IPS-15b (cell line): ENCODE results near the gene KHDRBS2.

Experiments
- H3K27me3 ChIP-seq: one replicate; pipeline ENCODE4 v1.6.1; 2013; ENCODE audit warnings: low read length; ENCODE audit not compliant: control insufficient read depth, insufficient read depth
- H3K36me3 ChIP-seq: one replicate; pipeline ENCODE4 v1.6.1; 2013; ENCODE audit warnings: low read length; ENCODE audit not compliant: control insufficient read depth, insufficient read depth
- H3K4me1 ChIP-seq: one replicate; pipeline ENCODE4 v1.6.1; 2013; ENCODE audit warnings: mild to moderate bottlenecking, low read length; ENCODE audit not compliant: control insufficient read depth, insufficient read depth
- H3K4me3 ChIP-seq: one replicate; pipeline ENCODE4 v1.5.1; 2013; ENCODE audit warnings: low read depth, low read length
- H3K9ac ChIP-seq: one replicate; pipeline ENCODE4 v1.6.1; 2013; ENCODE audit warnings: low read depth, mild to moderate bottlenecking, low read length
- H3K9me3 ChIP-seq: one replicate; pipeline ENCODE4 v1.6.1; 2013; ENCODE audit warnings: mild to moderate bottlenecking, low read length; ENCODE audit not compliant: control insufficient read depth, insufficient read depth

The KHDRBS2 gene

DNA sequence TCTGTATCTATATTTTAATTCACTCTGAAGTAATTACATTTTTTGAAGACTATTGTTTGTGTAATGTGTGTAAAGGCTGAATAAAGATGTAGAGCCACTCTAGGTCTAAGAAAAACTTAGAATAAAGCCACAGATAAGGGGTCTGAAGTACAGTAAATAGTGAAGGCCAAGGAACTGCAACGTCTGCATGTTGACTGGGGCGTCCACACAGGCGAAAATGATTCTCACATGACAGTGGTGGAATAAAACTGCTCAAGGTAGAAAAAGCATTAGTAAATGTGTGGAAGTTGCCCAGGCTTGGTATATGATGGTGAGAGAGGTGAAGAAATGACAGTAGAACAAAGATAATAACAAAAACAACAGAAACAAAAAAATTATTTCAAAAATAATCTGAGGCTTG, 196.2 kb downstream of the KHDRBS2 start:
- H3K36me3 ChIP-seq: no peaks in the 10 kb centered on the region
- H3K4me3 ChIP-seq: no peak overlapping the region
- H3K27me3 ChIP-seq: no peaks in the 10 kb centered on the region
- H3K9ac ChIP-seq: no peak overlapping the region
- H3K4me1 ChIP-seq: no peaks in the 10 kb centered on the region
- H3K9me3 ChIP-seq: no peaks in the 10 kb centered on the region

DNA sequence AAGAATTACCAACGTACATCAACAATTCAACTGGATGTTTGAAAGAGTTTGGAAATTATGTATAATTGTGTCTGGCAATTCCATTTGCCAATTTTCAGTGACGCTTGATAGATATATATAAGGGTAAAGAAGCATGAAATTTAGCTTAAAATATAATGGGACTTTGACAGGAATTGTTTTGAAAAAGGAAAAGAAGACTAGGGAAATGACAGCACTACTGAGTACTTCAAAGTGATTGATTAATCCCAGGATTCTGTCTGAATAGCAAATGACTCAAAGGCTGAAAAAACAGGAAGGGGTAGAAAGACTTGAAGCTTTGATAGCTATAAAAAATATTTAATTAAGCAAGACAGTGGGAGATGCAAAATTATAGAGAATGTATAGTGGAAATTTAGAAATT, 200.0 kb downstream of the KHDRBS2 start:
- Histone ChIP-seq H3K9me3 (no peaks in the 10 kb centered on the region), H3K9ac (no peak overlapping the region), H3K4me3 (no peak overlapping the region), H3K27me3 (no peaks in the 10 kb centered on the region), H3K4me1 (no peaks in the 10 kb centered on the region), H3K36me3 (no peaks in the 10 kb centered on the region)

DNA sequence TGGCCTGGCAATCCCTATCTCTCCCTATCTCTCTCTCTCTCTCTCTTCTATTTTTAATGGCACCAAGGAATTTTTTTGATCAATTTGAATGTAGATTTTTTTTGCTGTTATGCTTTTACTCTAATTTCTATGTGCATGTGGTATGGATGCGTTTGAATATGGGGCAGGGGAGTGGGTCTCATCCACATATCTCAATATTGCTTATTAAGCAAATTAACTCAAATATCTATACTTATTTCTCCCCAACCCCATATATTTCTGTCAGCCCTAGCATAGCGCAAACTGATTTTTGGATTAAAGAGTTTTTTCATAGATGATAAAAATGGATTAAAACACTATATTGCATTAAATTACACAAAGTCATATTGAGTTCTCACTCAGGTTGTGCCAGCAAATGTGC, 210.2 kb downstream of the KHDRBS2 start:
- Histone ChIP-seq H3K36me3 (no peaks in the 10 kb centered on the region), H3K4me3 (no peak overlapping the region), H3K27me3 (no peaks in the 10 kb centered on the region), H3K9ac (no peak overlapping the region), H3K9me3 (no peaks in the 10 kb centered on the region), H3K4me1 (no peaks in the 10 kb centered on the region)

DNA sequence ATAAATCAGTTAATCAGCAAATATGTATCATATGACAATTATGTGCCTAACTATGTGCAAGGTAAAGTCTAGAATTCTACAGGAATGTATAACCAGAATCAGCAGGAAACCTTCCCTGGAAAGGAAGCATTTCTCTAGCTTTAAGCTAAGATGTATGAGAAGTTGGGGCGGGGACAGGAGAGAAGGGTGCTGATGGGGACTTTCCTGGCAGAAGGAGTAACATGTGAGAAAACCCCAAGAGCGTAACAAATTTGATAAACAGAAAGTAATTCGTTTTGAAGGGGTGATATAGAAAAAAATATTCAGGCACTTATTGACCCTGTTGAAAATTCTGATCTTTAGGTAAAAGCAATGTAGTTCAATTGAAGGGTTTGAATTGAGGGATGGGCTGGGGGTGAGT, 226.1 kb downstream of the KHDRBS2 start:
- H3K9me3 ChIP-seq: no peaks in the 10 kb centered on the region
- H3K4me1 ChIP-seq: no peaks in the 10 kb centered on the region
- H3K36me3 ChIP-seq: no peaks in the 10 kb centered on the region
- no peak overlapping the region for H3K9ac ChIP-seq
- no peak overlapping the region for H3K4me3 ChIP-seq
- no peaks in the 10 kb centered on the region for H3K27me3 ChIP-seq

DNA sequence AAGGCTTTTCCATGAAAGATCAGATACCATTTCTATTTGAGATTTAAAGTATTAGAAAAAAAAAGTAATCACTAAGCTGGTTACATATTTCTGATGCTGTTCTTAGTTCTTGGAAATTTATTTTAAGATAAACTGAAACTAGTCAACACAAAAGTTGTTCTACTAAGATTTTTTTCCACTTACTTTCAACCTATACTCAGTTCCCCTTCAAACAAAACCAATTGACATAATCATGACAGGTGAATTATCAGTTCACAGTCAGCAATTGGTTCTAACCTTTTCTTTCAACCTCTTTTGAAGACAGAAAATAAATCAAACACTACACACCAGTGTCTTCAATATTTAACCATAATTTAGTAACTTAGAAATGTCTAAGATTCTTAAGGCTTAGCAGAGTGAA, 228.7 kb downstream of the KHDRBS2 start:
- Histone ChIP-seq H3K4me3 (no peak overlapping the region), H3K9ac (no peak overlapping the region), H3K4me1 (no peaks in the 10 kb centered on the region), H3K9me3 (no peaks in the 10 kb centered on the region), H3K36me3 (no peaks in the 10 kb centered on the region), H3K27me3 (no peaks in the 10 kb centered on the region)

DNA sequence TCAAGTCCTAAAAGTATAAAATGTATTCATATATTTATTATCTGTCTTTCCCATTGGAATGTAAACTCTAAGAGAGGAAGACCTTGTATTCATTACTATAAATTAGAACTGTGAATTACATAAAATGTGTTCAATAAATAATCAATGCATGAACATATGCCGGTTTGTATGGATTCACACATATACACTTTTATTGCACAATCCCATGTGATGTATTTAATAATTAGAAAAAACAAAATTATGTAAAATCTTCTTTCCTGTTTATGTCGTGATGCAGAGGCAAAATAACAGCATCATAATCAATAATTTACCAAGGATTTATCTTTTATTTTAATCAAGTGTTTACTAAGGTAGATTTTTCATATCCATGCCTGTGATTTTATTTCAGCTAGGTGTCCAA, 240.5 kb downstream of the KHDRBS2 start:
- H3K4me3 ChIP-seq: no peak overlapping the region

DNA sequence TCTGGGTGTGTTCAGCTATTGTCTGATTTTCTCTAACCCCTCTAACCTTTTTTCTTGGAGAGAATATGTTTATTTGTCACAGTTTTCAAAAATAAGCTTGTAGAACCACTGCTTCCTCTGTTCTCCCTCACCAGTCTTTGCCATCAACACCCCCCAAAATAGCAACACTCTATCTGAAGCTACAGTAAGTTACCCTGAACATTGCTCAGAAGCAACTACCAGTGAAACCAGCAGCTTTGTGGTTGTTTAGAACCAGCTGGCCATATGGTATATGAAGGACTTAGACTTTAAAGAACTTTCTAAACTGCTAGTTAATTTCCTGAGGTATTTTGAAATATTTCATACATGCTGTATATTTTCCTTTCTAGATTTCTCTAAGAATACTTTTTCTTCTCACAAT, 242.9 kb downstream of the KHDRBS2 start:
- no peaks in the 10 kb centered on the region for H3K27me3 ChIP-seq
- no peaks in the 10 kb centered on the region for H3K36me3 ChIP-seq

More for the DNA sequence above, 240.5 kb downstream of the KHDRBS2 start:
- Histone ChIP-seq H3K9me3 (no peaks in the 10 kb centered on the region), H3K36me3 (no peaks in the 10 kb centered on the region), H3K9ac (no peak overlapping the region), H3K27me3 (no peaks in the 10 kb centered on the region), H3K4me1 (no peaks in the 10 kb centered on the region)

DNA sequence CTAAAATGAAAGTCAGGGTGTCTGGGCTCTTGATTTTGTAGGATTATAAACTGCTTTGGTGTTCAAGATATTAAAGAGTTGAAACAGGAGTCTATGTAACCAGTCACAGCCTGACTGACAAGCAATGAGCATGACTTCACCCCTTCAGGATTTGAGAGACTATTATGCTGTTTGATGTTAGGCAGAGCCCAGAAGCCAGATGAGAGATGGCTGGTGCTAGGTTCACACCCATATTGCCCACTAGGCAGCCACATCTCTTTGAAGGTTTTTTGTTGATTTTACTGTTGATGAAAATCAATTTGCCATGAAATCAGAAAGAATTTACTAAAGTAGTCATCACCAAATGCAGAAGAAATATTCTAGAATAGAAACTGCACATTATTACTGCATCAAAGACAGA, 243.6 kb downstream of the KHDRBS2 start:
- Histone ChIP-seq H3K4me1 (no peaks in the 10 kb centered on the region), H3K4me3 (no peak overlapping the region), H3K36me3 (no peaks in the 10 kb centered on the region), H3K27me3 (no peaks in the 10 kb centered on the region), H3K9ac (no peak overlapping the region), H3K9me3 (no peaks in the 10 kb centered on the region)

More for the DNA sequence above, 242.9 kb downstream of the KHDRBS2 start:
- Histone ChIP-seq H3K9ac (no peak overlapping the region), H3K4me1 (no peaks in the 10 kb centered on the region), H3K9me3 (no peaks in the 10 kb centered on the region), H3K4me3 (no peak overlapping the region)

DNA sequence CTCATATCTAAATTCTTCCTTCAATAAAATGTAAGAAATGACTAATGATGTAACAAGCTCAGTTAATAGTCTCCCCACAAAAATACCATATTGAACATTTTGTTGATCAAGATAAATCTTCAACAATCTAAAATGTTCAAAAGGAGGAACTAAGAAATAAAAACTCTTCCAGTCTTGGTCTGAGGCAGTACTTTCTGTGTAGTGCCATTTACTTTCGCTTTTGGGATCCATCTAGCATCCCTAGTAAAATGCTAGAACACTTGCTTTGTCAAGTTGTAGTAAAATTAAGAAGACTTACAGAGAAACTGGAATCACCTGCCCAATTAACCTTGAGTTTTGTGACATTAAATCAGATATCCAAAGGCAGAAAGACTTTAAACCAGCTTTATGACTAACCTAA, 246.4 kb downstream of the KHDRBS2 start:
- no peaks in the 10 kb centered on the region for H3K27me3 ChIP-seq
- no peak overlapping the region for H3K4me3 ChIP-seq
- peaks cover 6% of the 10 kb centered on the region for H3K4me1 ChIP-seq
- no peaks in the 10 kb centered on the region for H3K9me3 ChIP-seq
- no peak overlapping the region for H3K9ac ChIP-seq
- H3K36me3 ChIP-seq: no peaks in the 10 kb centered on the region

DNA sequence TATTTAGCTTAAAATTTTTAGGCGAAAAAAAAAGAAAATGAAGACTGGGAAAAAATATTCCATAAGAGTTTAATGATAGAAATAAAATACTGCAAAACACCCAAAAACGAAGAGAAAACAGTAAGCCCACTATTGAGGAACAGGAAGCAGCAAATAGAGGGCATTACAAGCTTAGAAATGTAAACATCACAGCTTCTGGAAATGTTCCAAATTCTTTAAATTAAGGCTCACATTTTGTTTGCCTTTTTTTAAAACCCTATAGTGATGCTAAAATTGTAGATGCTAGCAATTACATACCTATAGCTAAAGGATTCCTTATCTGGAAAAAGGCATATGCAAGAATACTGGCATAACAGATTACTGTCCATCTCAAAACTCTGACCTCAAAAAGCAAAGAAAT, 248.6 kb downstream of the KHDRBS2 start:
- Histone ChIP-seq H3K4me3 (no peak overlapping the region), H3K9me3 (no peaks in the 10 kb centered on the region), H3K4me1 (peaks cover 6% of the 10 kb centered on the region), H3K9ac (no peak overlapping the region), H3K27me3 (no peaks in the 10 kb centered on the region), H3K36me3 (no peaks in the 10 kb centered on the region)

DNA sequence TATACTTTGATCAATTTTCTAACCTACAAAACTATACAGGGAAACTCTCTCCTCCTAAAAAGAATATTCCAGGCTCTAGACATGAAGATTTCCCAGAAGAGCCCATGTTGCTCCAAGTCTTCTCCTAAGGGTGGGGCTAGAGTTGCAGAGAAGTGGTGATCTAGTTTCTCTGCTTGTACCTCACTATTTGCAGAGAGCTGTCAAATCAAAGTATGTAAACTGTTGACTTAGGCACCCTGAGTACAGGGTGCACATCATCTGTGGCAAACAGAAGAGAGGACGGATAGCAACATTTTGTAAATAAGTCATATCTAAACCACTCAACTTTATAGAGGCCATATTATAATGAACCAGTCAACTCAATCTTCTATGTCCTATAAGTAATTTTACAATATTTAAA, 250.1 kb downstream of the KHDRBS2 start:
- H3K9ac ChIP-seq: no peak overlapping the region
- peaks cover 6% of the 10 kb centered on the region for H3K4me1 ChIP-seq
- H3K9me3 ChIP-seq: no peaks in the 10 kb centered on the region
- no peaks in the 10 kb centered on the region for H3K27me3 ChIP-seq
- H3K36me3 ChIP-seq: no peaks in the 10 kb centered on the region
- H3K4me3 ChIP-seq: no peak overlapping the region

DNA sequence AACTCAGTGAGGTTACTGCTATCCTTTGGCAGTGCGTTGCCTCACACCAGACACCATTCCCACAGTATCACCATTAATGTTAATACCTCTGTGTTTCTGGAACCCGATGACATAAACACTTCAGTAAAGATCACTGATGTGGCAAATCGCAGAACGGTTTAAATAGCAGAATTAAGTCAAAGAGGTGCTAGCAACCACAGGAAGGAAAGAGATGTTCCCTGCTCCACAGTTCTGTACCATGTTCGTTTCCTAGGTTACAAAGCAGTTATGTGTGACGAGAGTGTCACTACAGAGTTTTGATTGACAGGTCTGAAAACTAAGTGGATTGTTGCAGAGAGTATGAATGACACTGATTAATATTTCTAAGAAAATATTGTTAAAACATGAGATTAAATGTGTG, 272.3 kb downstream of the KHDRBS2 start:
- no peaks in the 10 kb centered on the region for H3K27me3 ChIP-seq
- H3K9ac ChIP-seq: no peak overlapping the region
- no peaks in the 10 kb centered on the region for H3K4me1 ChIP-seq
- no peaks in the 10 kb centered on the region for H3K9me3 ChIP-seq
- no peak overlapping the region for H3K4me3 ChIP-seq
- no peaks in the 10 kb centered on the region for H3K36me3 ChIP-seq

DNA sequence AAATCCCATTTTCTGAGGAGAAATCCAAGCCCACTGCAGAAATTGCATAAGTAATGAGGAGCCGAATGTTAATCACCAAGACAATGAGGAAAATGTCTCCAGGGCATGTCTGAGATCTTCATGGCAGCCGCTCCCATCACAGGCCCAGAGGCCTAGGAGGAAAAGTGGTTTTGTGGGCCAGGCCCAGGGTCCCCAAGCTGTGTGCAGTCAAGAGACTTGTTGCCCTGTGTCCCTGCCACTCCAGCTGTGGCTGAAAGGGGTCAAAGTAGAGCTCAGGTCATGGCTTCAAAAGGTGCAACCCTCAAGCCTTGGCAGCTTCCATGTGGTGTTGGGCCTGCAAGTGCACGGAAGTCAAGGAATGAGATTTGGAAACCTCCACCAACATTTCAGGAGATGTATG, 276.6 kb downstream of the KHDRBS2 start:
- no peak overlapping the region for H3K4me3 ChIP-seq

More for the DNA sequence above, 276.6 kb downstream of the KHDRBS2 start:
- Histone ChIP-seq H3K27me3 (no peaks in the 10 kb centered on the region), H3K4me1 (no peaks in the 10 kb centered on the region), H3K9ac (no peak overlapping the region), H3K9me3 (no peaks in the 10 kb centered on the region), H3K36me3 (no peaks in the 10 kb centered on the region)
